ENCODE data around the gene KIRREL3. TPM values are rescaled to one million over a fixed set of nuclear protein-coding genes. Genes with fewer than 3 reads are reported as not detected.

The KIRREL3 gene
- total and polyA plus RNA-seq, 8 donors, result 0.06 to 1.1 (median 0.26) TPM; not detected in 2

- peaks cover 3 to 8% (median 5%) of the 10 kb centered on the region in 3 donors for H3K4me1 ChIP-seq
- FAIRE-seq, result no peak
These were observed 244.1 kb downstream of the KIRREL3 start for GRCh38 chr11:126756421-126756820.

GRCh38 chr11:126755526-126755925 is 245.0 kb downstream of the KIRREL3 start:
- 83 to 94% methylated on average over 4 of the region's 4 CpGs for WGBS, 2 donors
- FAIRE-seq, result no peak

More at GRCh38 chr11:126756421-126756820, 244.1 kb downstream of the KIRREL3 start:
- DNase-seq (no peak), ATAC-seq (no peak)
- no peaks in the 10 kb centered on the region for H3K27me3 ChIP-seq
- no peaks in the 10 kb centered on the region for H3K9me3 ChIP-seq
- TF ChIP-seq, protein P1, sequence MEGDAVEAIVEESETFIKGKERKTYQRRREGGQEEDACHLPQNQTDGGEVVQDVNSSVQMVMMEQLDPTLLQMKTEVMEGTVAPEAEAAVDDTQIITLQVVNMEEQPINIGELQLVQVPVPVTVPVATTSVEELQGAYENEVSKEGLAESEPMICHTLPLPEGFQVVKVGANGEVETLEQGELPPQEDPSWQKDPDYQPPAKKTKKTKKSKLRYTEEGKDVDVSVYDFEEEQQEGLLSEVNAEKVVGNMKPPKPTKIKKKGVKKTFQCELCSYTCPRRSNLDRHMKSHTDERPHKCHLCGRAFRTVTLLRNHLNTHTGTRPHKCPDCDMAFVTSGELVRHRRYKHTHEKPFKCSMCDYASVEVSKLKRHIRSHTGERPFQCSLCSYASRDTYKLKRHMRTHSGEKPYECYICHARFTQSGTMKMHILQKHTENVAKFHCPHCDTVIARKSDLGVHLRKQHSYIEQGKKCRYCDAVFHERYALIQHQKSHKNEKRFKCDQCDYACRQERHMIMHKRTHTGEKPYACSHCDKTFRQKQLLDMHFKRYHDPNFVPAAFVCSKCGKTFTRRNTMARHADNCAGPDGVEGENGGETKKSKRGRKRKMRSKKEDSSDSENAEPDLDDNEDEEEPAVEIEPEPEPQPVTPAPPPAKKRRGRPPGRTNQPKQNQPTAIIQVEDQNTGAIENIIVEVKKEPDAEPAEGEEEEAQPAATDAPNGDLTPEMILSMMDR (IDR thresholded peaks at IDR 0.05), result no peak
- no peaks in the 10 kb centered on the region for H3K36me3 ChIP-seq
- intact Hi-C loops (cut with DNase I), result no loop called here
- 89 to 100% methylated on average over 2 of the region's 2 CpGs for WGBS, 2 donors
- H3K27ac ChIP-seq, result no peak overlapping the region
- no peak overlapping the region for H3K4me3 ChIP-seq

DNA sequence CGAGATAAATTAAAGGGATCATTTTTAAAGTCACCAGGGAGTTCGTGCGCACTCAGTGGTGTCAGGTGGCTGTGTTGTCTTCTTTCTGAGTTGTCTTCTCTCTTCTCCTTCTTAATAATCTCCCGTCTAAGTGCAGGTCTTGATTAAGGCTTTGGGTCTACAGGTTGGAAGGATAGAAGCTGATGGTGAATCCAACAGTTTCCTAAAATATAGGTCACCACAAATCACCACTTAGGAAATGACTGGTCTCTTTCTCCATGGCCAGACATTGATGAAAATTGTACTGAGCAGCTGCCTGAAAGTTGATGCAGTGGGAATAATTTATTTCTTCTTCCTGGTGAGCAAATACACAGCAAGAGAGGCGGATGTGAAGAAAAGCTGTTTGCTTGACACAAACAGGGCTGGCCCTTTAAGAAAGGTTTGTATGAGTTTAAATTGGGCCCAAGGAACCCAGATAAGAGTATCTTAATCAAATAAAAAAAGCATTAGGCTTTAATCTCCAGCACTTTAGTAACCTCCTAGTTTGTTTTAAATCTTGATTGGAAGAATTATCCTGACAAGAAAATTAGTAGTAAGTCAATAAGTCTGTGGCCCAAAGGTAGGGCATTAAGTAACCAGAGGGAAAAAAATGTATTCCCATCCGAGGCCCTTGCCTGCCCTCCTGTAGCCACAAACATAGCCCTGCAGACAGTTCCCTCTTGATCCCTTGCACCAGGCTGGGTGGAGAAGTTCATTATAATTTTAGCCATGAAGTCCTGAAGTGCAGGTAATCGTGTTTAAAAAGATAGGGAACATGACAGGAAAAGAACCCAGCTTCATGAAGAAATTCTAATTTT is 245.8 kb downstream of the KIRREL3 start:
- Histone ChIP-seq H3K36me3 (no peaks in the 10 kb centered on the region), H3K27me3 (no peaks in the 10 kb centered on the region), H3K9me3 (no peaks in the 10 kb centered on the region), H3K27ac (no peak overlapping the region), H3K4me1 (peaks cover 3 to 8% (median 5%) of the 10 kb centered on the region in 3 donors), H3K4me3 (no peak overlapping the region)
- DNase-seq, result no peak
- 53 to 54% methylated on average over 7 of the region's 7 CpGs for WGBS, 2 donors
- FAIRE-seq, result no peak
- TF ChIP-seq, protein P1 (IDR thresholded peaks at IDR 0.05), result no peak
- intact Hi-C loops (cut with DNase I), result no loop called here
- peak; percentile 76 to 95 (median 86) for ATAC-seq

More at GRCh38 chr11:126755526-126755925, 245.0 kb downstream of the KIRREL3 start:
- intact Hi-C loops (cut with DNase I), result no loop called here
- TF ChIP-seq, protein P1 (IDR thresholded peaks at IDR 0.05), result no peak
- Histone ChIP-seq H3K27me3 (no peaks in the 10 kb centered on the region), H3K9me3 (no peaks in the 10 kb centered on the region), H3K27ac (no peak overlapping the region), H3K4me1 (peaks cover 3 to 8% (median 5%) of the 10 kb centered on the region in 3 donors), H3K4me3 (no peak overlapping the region), H3K36me3 (no peaks in the 10 kb centered on the region)
- DNase-seq (no peak), ATAC-seq (no peak)

- intact Hi-C loops (cut with DNase I), result no loop called here
- TF ChIP-seq, protein P1 (IDR thresholded peaks at IDR 0.05), result no peak
- Histone ChIP-seq H3K27ac (no peak overlapping the region), H3K9me3 (no peaks in the 10 kb centered on the region), H3K27me3 (no peaks in the 10 kb centered on the region), H3K4me1 (peaks cover 3 to 8% (median 5%) of the 10 kb centered on the region in 3 donors), H3K36me3 (no peaks in the 10 kb centered on the region), H3K4me3 (no peak overlapping the region)
- DNase-seq (no peak), FAIRE-seq (no peak), ATAC-seq (no peak)
- WGBS, 2 donors, result 74 to 77% methylated on average over 1 of the region's 1 CpG
These were observed 246.6 kb downstream of the KIRREL3 start for GRCh38 chr11:126753990-126754389.

DNA sequence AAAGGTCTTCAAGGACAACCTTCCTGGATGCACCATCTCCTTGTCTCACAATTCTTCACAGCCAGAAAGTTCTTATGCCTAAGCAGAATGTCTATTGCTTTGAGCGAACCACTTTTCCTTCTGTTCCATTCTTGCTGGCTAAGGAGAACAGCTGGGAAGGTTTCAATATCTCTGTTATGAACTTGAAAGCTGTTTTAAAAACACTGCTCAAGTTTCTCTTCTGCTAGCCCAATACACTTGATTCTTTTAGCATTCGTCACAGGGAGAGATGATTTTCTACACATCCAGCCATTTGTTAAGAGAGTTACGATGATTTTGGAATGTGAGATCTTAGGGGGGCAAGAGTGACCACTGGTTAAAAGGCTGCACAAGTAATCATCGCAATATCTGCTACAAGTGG is 249.3 kb downstream of the KIRREL3 start:
- intact Hi-C loops (cut with DNase I), result no loop called here
- WGBS, 2 donors, result 86 to 91% methylated on average over 4 of the region's 4 CpGs
- H3K4me1 ChIP-seq, result peaks cover 3 to 8% (median 5%) of the 10 kb centered on the region in 3 donors
- no peaks in the 10 kb centered on the region for H3K9me3 ChIP-seq
- no peaks in the 10 kb centered on the region for H3K27me3 ChIP-seq
- FAIRE-seq (no peak), ATAC-seq (no peak), DNase-seq (no peak)
- no peaks in the 10 kb centered on the region for H3K36me3 ChIP-seq
- H3K27ac ChIP-seq, result no peak overlapping the region
- H3K4me3 ChIP-seq, result no peak overlapping the region
- TF ChIP-seq, protein P1 (IDR thresholded peaks at IDR 0.05), result no peak

All from pancreas (tissue), 10 donors.